HepG2 (cell line): Measurements from ENCODE around the gene SLC5A5. TPM values are rescaled to one million over a fixed set of nuclear protein-coding genes. Genes with fewer than 3 reads are reported as not detected.

Experiments
- ATAC-seq: fragments of 200-7000 bp; cut with Tn5 transposase; 3 replicates; pipeline ENCODE4 v1.9.1; 2020; ENCODE audit warnings: mild to moderate bottlenecking, moderate library complexity
- BruUV-seq: library from RNA; stranded (reverse); fragments of 400-500 nt; replicated peaks from 2 replicates; lab custom pipeline; 2021; lab: Mats Ljungman, UMichigan
- CTCF ChIA-PET: fragments of 300-600 bp; formaldehyde crosslinking; extraction: SDS; loops from one replicate; lab custom pipeline; 2021; ENCODE audit warnings: low total read pairs, inconsistent platforms, low intra/inter-chr PET ratio; lab: Yijun Ruan, JAX
- POLR2A ChIA-PET: fragments of 350-600 bp; sonication (Branson Sonifier 250); formaldehyde crosslinking; loops from one replicate; lab custom pipeline; 2020; ENCODE audit warnings: antibody characterized with exemption, inconsistent platforms; lab: Yijun Ruan, JAX
- DNase-seq: peaks from one replicate; pipeline ENCODE4 v3.0.0-alpha.2; 2015; ENCODE audit warnings: low spot score
- FAIRE-seq: peaks from 3 replicates; lab custom pipeline; 2011; peaks lifted over from hg19 to GRCh38; lab: Jason Lieb, UNC
- H2AFZ ChIP-seq: one replicate; pipeline ENCODE4 v1.6.1; 2011; ENCODE audit warnings: low read length, inconsistent platforms
- H3K27ac ChIP-seq: fragments of 300-600 bp; 3 replicates; pipeline ENCODE4 v1.8.0; 2011; ENCODE audit warnings: mixed run types, mild to moderate bottlenecking, mixed read lengths, low read length, inconsistent platforms; ENCODE audit not compliant: insufficient read depth; ENCODE audit errors: extremely low read length
- H3K27me3 ChIP-seq, 2 experiments: fragments of 200-600 bp in 1 of 2; 2 replicates in 1 of 2; 3 replicates in 1 of 2; pipeline versions ENCODE4 v1.6.0 to v1.8.0; 2011; ENCODE audit warnings: low read length in 2 of 2, mild to moderate bottlenecking in 2 of 2, moderate library complexity in 2 of 2, inconsistent platforms in 1 of 2; ENCODE audit not compliant: insufficient read depth in 2 of 2, control insufficient read depth in 1 of 2
- H3K36me3 ChIP-seq, 2 experiments: fragments of 200-600 bp in 1 of 2; replicated peaks in 1 of 2; 2 replicates in 1 of 2; 3 replicates in 1 of 2; pipeline versions ENCODE4 v1.5.1 to v1.8.0; 2011; ENCODE audit warnings: low read length in 2 of 2, inconsistent platforms in 1 of 2; ENCODE audit not compliant: insufficient read depth in 2 of 2, control insufficient read depth in 1 of 2
- H3K4me1 ChIP-seq: 2 replicates; pipeline ENCODE4 v1.5.1; 2012; ENCODE audit warnings: low read length, inconsistent platforms; ENCODE audit not compliant: insufficient read depth
- H3K4me2 ChIP-seq: 2 replicates; pipeline ENCODE4 v1.6.0; 2011; ENCODE audit warnings: low read depth, low read length, inconsistent platforms
- H3K4me3 ChIP-seq, 3 experiments: fragments of 200-600 bp in 1 of 3; sonication (generic), shearing (Covaris generic) in 1 of 3; replicated peaks in 1 of 3; 2 replicates each; pipeline ENCODE4 v1.5.1; 2011 to 2016; ENCODE audit warnings: low read length in 3 of 3, inconsistent platforms in 2 of 3, low read depth in 2 of 3, mild to moderate bottlenecking in 2 of 3, control low read depth in 1 of 3, mixed read lengths in 1 of 3; ENCODE audit not compliant: insufficient read depth in 1 of 3
- H3K79me2 ChIP-seq: one replicate; pipeline ENCODE4 v1.6.1; 2011; ENCODE audit warnings: low read length, inconsistent platforms; ENCODE audit not compliant: insufficient read depth
- H3K9ac ChIP-seq: 2 replicates; pipeline ENCODE4 v1.6.0; 2011; ENCODE audit warnings: mild to moderate bottlenecking, low read depth, low read length, inconsistent platforms; ENCODE audit not compliant: insufficient read depth
- H3K9me3 ChIP-seq: 2 replicates; pipeline ENCODE4 v1.5.1; 2012; ENCODE audit warnings: mild to moderate bottlenecking, low read length
- H4K20me1 ChIP-seq: 2 replicates; pipeline ENCODE4 v1.6.0; 2011; ENCODE audit warnings: inconsistent platforms, mild to moderate bottlenecking, low read length, moderate library complexity; ENCODE audit not compliant: insufficient read depth
- ZMYM3 ChIP-seq: sonication (generic); formaldehyde crosslinking; IDR thresholded peaks from 2 replicates; pipeline ENCODE4 v1.5.1; 2020; ENCODE audit warnings: mild to moderate bottlenecking, missing genetic modification reagents
- ZMYM4 ChIP-seq: sonication (generic); formaldehyde crosslinking; IDR thresholded peaks from 2 replicates; pipeline ENCODE4 v1.8.1; 2023; ENCODE audit warnings: mild to moderate bottlenecking, missing genetic modification reagents
- WGBS: methylation state at CpG from one replicate; pipeline ENCODE4 v1.1.6; 2017; ENCODE audit warnings: low lambda C conversion rate; 5-methylcytosine and 5-hydroxymethylcytosine counted together
- in situ Hi-C: cut with HindIII; loops from 2 replicates; pipeline ENCODE4 v1.10.0; 2017; ENCODE audit warnings: low pct_unique_long_range_greater_than_20kb; ENCODE audit not compliant: extremely low pct_ligation_motif_present
- intact Hi-C: fragments of 100-400 bp; cut with micrococcal nuclease; formaldehyde crosslinking; loops from one replicate; pipeline ENCODE4 v1.10.0; 2022; ENCODE audit not compliant: unreplicated experiment
- polyA plus RNA-seq, 8 experiments: library from polyadenylated mRNA; depleted of rRNA in 3 of 8; stranded (reverse) in 7 of 8; unstranded in 1 of 8; fragments of >200 nt; fragmentation: Illumina TruSeq in 4 of 8; extraction: Trizol in 4 of 8; gene quantifications; 2 replicates each; pipeline versions ENCODE4 v1.2.1 to v1.2.3, GENCODE V29; 2011 to 2016; ENCODE audit warnings: low read depth in 4 of 8, missing spikeins in 1 of 8, mixed read lengths in 1 of 8; ENCODE audit not compliant: insufficient read depth in 1 of 8
- total RNA-seq, 5 experiments: library from RNA; depleted of rRNA; stranded (reverse); fragments of >200 nt; fragmentation: Illumina TruSeq; extraction: Trizol; gene quantifications; 2 replicates each; pipeline ENCODE4 v1.2.3, GENCODE V29; 2016; ENCODE audit warnings: low read depth in 1 of 5
- TF ChIP-seq, protein P1 (sequence below): sonication (generic); formaldehyde crosslinking; IDR thresholded peaks from 2 replicates; pipeline ENCODE4 v1.4.0; 2020; ENCODE audit warnings: missing genetic modification reagents

The SLC5A5 gene
- total and polyA plus RNA-seq, 2 of the 13 experiments (the other 11 are each of a cell fraction or from before 2014, with no cell fraction given): not detected

GRCh38 chr19:17883627-17884410 is 12.1 kb downstream of the SLC5A5 start:
- no peak overlapping the region for H3K4me2 ChIP-seq
- H2AFZ ChIP-seq: no peak overlapping the region
- H3K79me2 ChIP-seq: no peaks in the 10 kb centered on the region
- DNase-seq: no peak
- H3K4me3 ChIP-seq: no peak overlapping the region
- H3K9ac ChIP-seq: no peak overlapping the region
- H3K9me3 ChIP-seq: no peaks in the 10 kb centered on the region
- WGBS: 22% methylated on average over 14 of the region's 33 CpGs
- peaks cover 4 to 7% of the 10 kb centered on the region in 2 experiments; a peak in 3 of 5 replicates for H3K27me3 ChIP-seq
- no peak for FAIRE-seq
- no peaks in the 10 kb centered on the region for H3K4me1 ChIP-seq
- no peak for ATAC-seq
- ChIA-PET CTCF (no interaction called here), POLR2A (no interaction called here)
- H4K20me1 ChIP-seq: no peaks in the 10 kb centered on the region
- no peaks in the 10 kb centered on the region for H3K36me3 ChIP-seq
- no peak for TF ChIP-seq ZMYM4 (CRISPR knock-in tag)
- TF ChIP-seq, protein P1, sequence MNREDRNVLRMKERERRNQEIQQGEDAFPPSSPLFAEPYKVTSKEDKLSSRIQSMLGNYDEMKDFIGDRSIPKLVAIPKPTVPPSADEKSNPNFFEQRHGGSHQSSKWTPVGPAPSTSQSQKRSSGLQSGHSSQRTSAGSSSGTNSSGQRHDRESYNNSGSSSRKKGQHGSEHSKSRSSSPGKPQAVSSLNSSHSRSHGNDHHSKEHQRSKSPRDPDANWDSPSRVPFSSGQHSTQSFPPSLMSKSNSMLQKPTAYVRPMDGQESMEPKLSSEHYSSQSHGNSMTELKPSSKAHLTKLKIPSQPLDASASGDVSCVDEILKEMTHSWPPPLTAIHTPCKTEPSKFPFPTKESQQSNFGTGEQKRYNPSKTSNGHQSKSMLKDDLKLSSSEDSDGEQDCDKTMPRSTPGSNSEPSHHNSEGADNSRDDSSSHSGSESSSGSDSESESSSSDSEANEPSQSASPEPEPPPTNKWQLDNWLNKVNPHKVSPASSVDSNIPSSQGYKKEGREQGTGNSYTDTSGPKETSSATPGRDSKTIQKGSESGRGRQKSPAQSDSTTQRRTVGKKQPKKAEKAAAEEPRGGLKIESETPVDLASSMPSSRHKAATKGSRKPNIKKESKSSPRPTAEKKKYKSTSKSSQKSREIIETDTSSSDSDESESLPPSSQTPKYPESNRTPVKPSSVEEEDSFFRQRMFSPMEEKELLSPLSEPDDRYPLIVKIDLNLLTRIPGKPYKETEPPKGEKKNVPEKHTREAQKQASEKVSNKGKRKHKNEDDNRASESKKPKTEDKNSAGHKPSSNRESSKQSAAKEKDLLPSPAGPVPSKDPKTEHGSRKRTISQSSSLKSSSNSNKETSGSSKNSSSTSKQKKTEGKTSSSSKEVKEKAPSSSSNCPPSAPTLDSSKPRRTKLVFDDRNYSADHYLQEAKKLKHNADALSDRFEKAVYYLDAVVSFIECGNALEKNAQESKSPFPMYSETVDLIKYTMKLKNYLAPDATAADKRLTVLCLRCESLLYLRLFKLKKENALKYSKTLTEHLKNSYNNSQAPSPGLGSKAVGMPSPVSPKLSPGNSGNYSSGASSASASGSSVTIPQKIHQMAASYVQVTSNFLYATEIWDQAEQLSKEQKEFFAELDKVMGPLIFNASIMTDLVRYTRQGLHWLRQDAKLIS (CRISPR knock-in tag): no peak
- 0 out of 2 replicates have a peak, but pooled peaks have one; percentile 21 for TF ChIP-seq ZMYM3 (CRISPR knock-in tag)
- no peak overlapping the region for H3K27ac ChIP-seq
- in situ Hi-C loops (no loop called here), intact Hi-C loops (no loop called here)
- BruUV-seq: no TSS peak
